ENCODE results near the gene DAPK1. TPM values are rescaled to one million over a fixed set of nuclear protein-coding genes. Genes with fewer than 3 reads are reported as not detected.

DAPK1 gene
- polyA plus RNA-seq, 10 donors = 15.9 to 26.7 (median 21.2) TPM

- no peak for DNase-seq
Measured at GRCh38 chr9:87610200-87611155, 112.8 kb downstream of the DAPK1 start.

GRCh38 chr9:87611776-87612175 is 114.1 kb downstream of the DAPK1 start:
- no peak for DNase-seq

GRCh38 chr9:87612536-87612935 is 114.9 kb downstream of the DAPK1 start:
- no peak for DNase-seq

- no peak for DNase-seq
Measured at GRCh38 chr9:87613265-87614111, 115.8 kb downstream of the DAPK1 start.

GRCh38 chr9:87614397-87614796 is 116.7 kb downstream of the DAPK1 start:
- DNase-seq = no peak

GRCh38 chr9:87615136-87615535 is 117.5 kb downstream of the DAPK1 start:
- DNase-seq = no peak

GRCh38 chr9:87615547-87616148 is 118.0 kb downstream of the DAPK1 start:
- DNase-seq = no peak

- no peak for DNase-seq
Measured at GRCh38 chr9:87618226-87618625, 120.6 kb downstream of the DAPK1 start.

GRCh38 chr9:87618931-87619330 is 121.3 kb downstream of the DAPK1 start:
- no peak for DNase-seq

- no peak for DNase-seq
Measured at GRCh38 chr9:87619346-87619745, 121.7 kb downstream of the DAPK1 start.

GRCh38 chr9:87620731-87621322 is 123.2 kb downstream of the DAPK1 start:
- DNase-seq = no peak

GRCh38 chr9:87622098-87622497 is 124.4 kb downstream of the DAPK1 start:
- DNase-seq = no peak

GRCh38 chr9:87622923-87623322 is 125.3 kb downstream of the DAPK1 start:
- DNase-seq = no peak

- DNase-seq = no peak
Measured at GRCh38 chr9:87628346-87628745, 130.7 kb downstream of the DAPK1 start.

GRCh38 chr9:87629104-87629503 is 131.4 kb downstream of the DAPK1 start:
- no peak for DNase-seq

GRCh38 chr9:87630266-87630665 is 132.6 kb downstream of the DAPK1 start:
- no peak for DNase-seq

GRCh38 chr9:87630846-87631245 is 133.2 kb downstream of the DAPK1 start:
- no peak for DNase-seq

- no peak for DNase-seq
Measured at GRCh38 chr9:87635656-87636501, 138.2 kb downstream of the DAPK1 start.

- DNase-seq = no peak
Measured at GRCh38 chr9:87638292-87638691, 140.6 kb downstream of the DAPK1 start.

- DNase-seq = no peak
Measured at GRCh38 chr9:87639949-87640348, 142.3 kb downstream of the DAPK1 start.

- DNase-seq = peak; percentile 45 to 89 (median 66)
Measured at GRCh38 chr9:87640385-87640795, 142.7 kb downstream of the DAPK1 start.
